WTC11 (cell line): ENCODE results near the gene ZNF486. TPM values are rescaled to one million over a fixed set of nuclear protein-coding genes. Genes with fewer than 3 reads are reported as not detected.
"Not testable (repeated sequence)": the region's sequence is repeated elsewhere in the genome, so short reads cannot be mapped to it uniquely, and the experiment has no call there.

Experiments used
- ATAC-seq: fragments of 200-7000 bp; cut with Tn5 transposase; 2 replicates; pipeline ENCODE4 v1.10.0; 2021; ENCODE audit warnings: mild to moderate bottlenecking, moderate library complexity
- CTCF ChIA-PET: fragments of 300-600 bp; sonication (Branson Sonifier 250); formaldehyde crosslinking; loops from one replicate; lab custom pipeline; 2021; ENCODE audit warnings: antibody characterized with exemption; lab: Charles Lee
- POLR2A ChIA-PET: fragments of 350-600 bp; sonication (Branson Sonifier 250); formaldehyde crosslinking; loops from one replicate; lab custom pipeline; 2021; ENCODE audit warnings: antibody characterized with exemption; lab: Charles Lee
- DNase-seq: peaks from one replicate; pipeline ENCODE4 v3.0.0; 2021; ENCODE audit warnings: low spot score
- H3K27ac Mint-ChIP-seq: 2 replicates; pipeline ENCODE4 v1.8.0; 2021; ENCODE audit warnings: mixed read lengths
- H3K27me3 Mint-ChIP-seq: 2 replicates; pipeline ENCODE4 v1.8.0; 2021; ENCODE audit warnings: low read depth, mild to moderate bottlenecking, moderate library complexity, mixed read lengths
- H3K36me3 Mint-ChIP-seq: 2 replicates; pipeline ENCODE4 v1.8.0; 2021; ENCODE audit warnings: mixed read lengths
- H3K4me1 Mint-ChIP-seq: 2 replicates; pipeline ENCODE4 v1.8.0; 2022; ENCODE audit warnings: mixed read lengths
- H3K4me3 Mint-ChIP-seq: 2 replicates; pipeline ENCODE4 v1.8.0; 2021; ENCODE audit warnings: mild to moderate bottlenecking, moderate library complexity, mixed read lengths
- H3K9me3 Mint-ChIP-seq: 2 replicates; pipeline ENCODE4 v1.8.0; 2021; ENCODE audit warnings: mixed read lengths
- ATF1 ChIP-seq: sonication (generic); formaldehyde crosslinking; IDR thresholded peaks from 2 replicates; pipeline ENCODE4 v1.8.1; 2023; ENCODE audit warnings: mild to moderate bottlenecking, moderate library complexity, missing genetic modification reagents
- CREM ChIP-seq: sonication (generic); formaldehyde crosslinking; IDR thresholded peaks from 2 replicates; pipeline ENCODE4 v1.8.1; 2022; ENCODE audit warnings: mild to moderate bottlenecking, missing genetic modification reagents, moderate library complexity
- E2F4 ChIP-seq: sonication (generic); formaldehyde crosslinking; IDR thresholded peaks from 2 replicates; pipeline ENCODE4 v1.8.1; 2022; ENCODE audit warnings: low read depth, mild to moderate bottlenecking, moderate library complexity, missing genetic modification reagents, borderline replicate concordance
- E2F5 ChIP-seq: sonication (generic); formaldehyde crosslinking; IDR thresholded peaks from 2 replicates; pipeline ENCODE4 v1.8.1; 2022; ENCODE audit warnings: mild to moderate bottlenecking, moderate library complexity, missing genetic modification reagents
- FOXK1 ChIP-seq: sonication (generic); formaldehyde crosslinking; IDR thresholded peaks from 2 replicates; pipeline ENCODE4 v1.8.0; 2022; ENCODE audit warnings: mild to moderate bottlenecking, moderate library complexity, missing genetic modification reagents
- HMGA2 ChIP-seq: fragments of 250-450 bp; sonication (Bioruptor Pico); IDR thresholded peaks from 2 replicates; pipeline ENCODE4 v1.4.0; 2021; ENCODE audit warnings: mild to moderate bottlenecking, moderate library complexity
- KAT7 ChIP-seq: sonication (generic); formaldehyde crosslinking; IDR thresholded peaks from 2 replicates; pipeline ENCODE4 v1.8.1; 2023; ENCODE audit warnings: missing genetic modification reagents, mild to moderate bottlenecking, borderline replicate concordance
- MYBL2 ChIP-seq: sonication (generic); formaldehyde crosslinking; IDR thresholded peaks from 2 replicates; pipeline ENCODE4 v1.8.1; 2023; ENCODE audit warnings: mild to moderate bottlenecking, moderate library complexity, missing genetic modification reagents
- NR2C2 ChIP-seq: sonication (generic); formaldehyde crosslinking; IDR thresholded peaks from 2 replicates; pipeline ENCODE4 v1.8.0; 2022; ENCODE audit warnings: mild to moderate bottlenecking, missing genetic modification reagents
- NR3C1 ChIP-seq: sonication (generic); formaldehyde crosslinking; conservative IDR thresholded peaks from 2 replicates; pipeline ENCODE4 v1.8.1; 2023; ENCODE audit warnings: low read depth, mild to moderate bottlenecking, missing genetic modification reagents
- ZNF138 ChIP-seq: sonication (generic); formaldehyde crosslinking; conservative IDR thresholded peaks from 2 replicates; pipeline ENCODE4 v1.8.1; 2022; ENCODE audit warnings: mild to moderate bottlenecking, moderate library complexity, missing genetic modification reagents
- ZNF671 ChIP-seq: fragments of 250-450 bp; sonication (Bioruptor Pico); IDR thresholded peaks from 2 replicates; pipeline ENCODE4 v1.8.0; 2021; ENCODE audit warnings: mild to moderate bottlenecking
- total RNA-seq: library from RNA; stranded (reverse); gene quantifications from 3 replicates; pipeline ENCODE4 v1.2.3, GENCODE V29; 2021

The ZNF486 gene
- total RNA-seq, 1 experiment from 2014 or later, result 22.3 TPM

GRCh38 chr19:20167020-20167644 is at the start of gene ZNF486 (continued):
- peak; percentile 59; the same call in 1 of the 2 replicates for TF ChIP-seq E2F5 (CRISPR knock-in tag)
- no peak for TF ChIP-seq ATF1 (CRISPR knock-in tag)
- no peak for TF ChIP-seq HMGA2 (CRISPR knock-in tag)
- 0 out of 2 replicates have a peak, but pooled peaks have one; percentile 16 for TF ChIP-seq FOXK1 (CRISPR knock-in tag)
- no peak for TF ChIP-seq E2F4 (CRISPR knock-in tag)

- H3K4me3 Mint-ChIP-seq, ATAC-seq: not testable (repeated sequence)
- H3K36me3 Mint-ChIP-seq, result peaks cover 97% of the 10 kb centered on the region
Observed at GRCh38 chr19:20118064-20118839, 48.8 kb upstream of the ZNF486 start.

GRCh38 chr19:20124879-20125278 is 42.1 kb upstream of the ZNF486 start:
- Mint-ChIP-seq H3K27me3 (no peaks in the 10 kb centered on the region), H3K27ac (no peak overlapping the region), H3K4me1 (no peaks in the 10 kb centered on the region), H3K9me3 (peaks cover 22% of the 10 kb centered on the region), H3K4me3 (no peak overlapping the region), H3K36me3 (peaks cover 79% of the 10 kb centered on the region)
- CTCF ChIA-PET, result interaction anchor here (1.6 kb wide), 1 partner anchor 127 kb away, joined by 8 read pairs; no protein-coding TSS in a partner anchor
- TF ChIP-seq ZNF138 (CRISPR knock-in tag) (no peak), CREM (no peak), NR3C1 (CRISPR knock-in tag) (no peak), NR2C2 (CRISPR knock-in tag) (no peak), KAT7 (CRISPR knock-in tag) (no peak), MYBL2 (CRISPR knock-in tag) (no peak), ZNF671 (CRISPR knock-in tag) (no peak)
- POLR2A ChIA-PET, result interaction anchor here (0.8 to 1.7 kb wide), 6 partner anchors 9 to 127 kb away, joined by 3 to 5 read pairs (median 4); partner anchors contain the start of gene ZNF486
- ATAC-seq (no peak), DNase-seq (no peak)

More at GRCh38 chr19:20118064-20118839, 48.8 kb upstream of the ZNF486 start:
- H3K9me3 Mint-ChIP-seq, result peaks cover 66% of the 10 kb centered on the region
- H3K4me1 Mint-ChIP-seq, H3K27ac Mint-ChIP-seq, DNase-seq: not testable (repeated sequence)
- CTCF ChIA-PET, result interaction anchor here (1.4 kb wide), 1 partner anchor 120 kb away, joined by 3 read pairs; no protein-coding TSS in a partner anchor
- peaks cover 21% of the 10 kb centered on the region for H3K27me3 Mint-ChIP-seq
- POLR2A ChIA-PET, result interaction anchor here (0.7 kb wide), 1 partner anchor 40 kb away, joined by 3 read pairs; no protein-coding TSS in a partner anchor

GRCh38 chr19:20132933-20133332 is 34.1 kb upstream of the ZNF486 start:
- POLR2A ChIA-PET, result interaction anchor here (0.7 to 1.7 kb wide), 3 partner anchors 8 to 136 kb away, joined by 3 to 7 read pairs (median 4); partner anchors contain the start of gene ZNF486
- CTCF ChIA-PET, result interaction anchor here (2.8 kb wide), 1 partner anchor 135 kb away, joined by 15 read pairs; no protein-coding TSS in a partner anchor
- H3K27me3 Mint-ChIP-seq, H3K4me3 Mint-ChIP-seq, DNase-seq: not testable (repeated sequence)
- H3K27ac Mint-ChIP-seq, result peak overlapping the region; percentile 68; the same call in 1 of the 2 replicates
- peaks cover 35% of the 10 kb centered on the region for H3K4me1 Mint-ChIP-seq
- peaks cover 24% of the 10 kb centered on the region for H3K36me3 Mint-ChIP-seq
- peak; percentile 65 for ATAC-seq
- peaks cover 21% of the 10 kb centered on the region for H3K9me3 Mint-ChIP-seq

- CTCF ChIA-PET, H3K4me3 Mint-ChIP-seq, ATAC-seq, H3K27me3 Mint-ChIP-seq, POLR2A ChIA-PET, H3K27ac Mint-ChIP-seq, DNase-seq: not testable (repeated sequence)
- H3K36me3 Mint-ChIP-seq, result peaks cover 19% of the 10 kb centered on the region
- peaks cover 24% of the 10 kb centered on the region for H3K9me3 Mint-ChIP-seq
- H3K4me1 Mint-ChIP-seq, result peaks cover 24% of the 10 kb centered on the region
Observed at GRCh38 chr19:20137714-20138113, 29.3 kb upstream of the ZNF486 start.
